Epidermal melanocyte (primary cell): ENCODE results near the gene ABCB7.
"Not testable (repeated sequence)": the region's sequence is repeated elsewhere in the genome, so short reads cannot be mapped to it uniquely, and the experiment has no call there.

ENCODE experiments used
- DNase-seq: peaks from one replicate; pipeline ENCODE4 v3.0.0; 2011; ENCODE audit warnings: low spot score; ENCODE audit not compliant: insufficient read length

The ABCB7 gene

GRCh38 chrX:75106772-75107171, 49.3 kb downstream of the ABCB7 start:
- no peak for DNase-seq

- DNase-seq = no peak
Measured at GRCh38 chrX:75096331-75096730, 59.8 kb downstream of the ABCB7 start.

GRCh38 chrX:75086731-75087195, 69.3 kb downstream of the ABCB7 start:
- DNase-seq = no peak

GRCh38 chrX:75084757-75085156, 71.3 kb downstream of the ABCB7 start:
- DNase-seq = no peak

- no peak for DNase-seq
Measured at GRCh38 chrX:75076429-75076828, 79.7 kb downstream of the ABCB7 start.

DNA sequence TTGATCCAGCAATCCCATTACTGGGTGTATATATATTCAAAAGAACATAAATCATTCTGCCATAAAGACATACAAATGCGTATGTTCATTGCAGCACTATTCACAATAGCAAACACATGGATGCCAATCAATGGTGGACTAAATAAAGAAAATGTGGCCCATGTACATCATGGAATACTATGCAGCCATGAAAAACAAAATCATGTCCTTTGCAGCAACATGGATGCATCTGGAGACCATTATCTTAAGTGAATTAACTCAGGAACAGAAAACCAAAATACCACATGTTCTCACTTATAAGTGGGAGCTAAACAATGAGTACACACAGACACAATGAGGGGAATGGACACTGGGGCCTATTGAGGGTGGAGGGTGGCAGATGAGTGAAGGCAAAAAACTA, 81.6 kb downstream of the ABCB7 start:
- DNase-seq = no peak

GRCh38 chrX:75071334-75071733, 84.7 kb downstream of the ABCB7 start:
- no peak for DNase-seq

- DNase-seq = no peak
Measured at GRCh38 chrX:75067931-75068330, 88.2 kb downstream of the ABCB7 start.

DNA sequence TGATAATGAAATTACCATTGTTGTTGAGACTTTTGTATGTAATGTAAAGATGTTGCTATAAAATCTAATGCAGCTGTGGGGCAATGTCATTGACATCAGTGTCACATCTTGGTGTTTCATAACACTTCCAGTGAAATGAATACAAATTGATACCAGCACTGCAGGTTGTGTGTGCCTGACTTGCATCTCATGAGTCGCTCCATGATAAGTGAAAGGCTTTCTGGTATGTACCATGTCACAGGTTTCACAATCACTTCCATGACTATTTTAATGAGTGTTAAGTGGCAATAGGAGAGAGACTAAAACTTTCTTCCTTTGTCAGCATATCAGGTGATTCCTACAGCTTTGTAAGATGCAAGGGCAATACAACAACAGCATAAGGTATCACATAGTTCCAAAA, 94.4 kb downstream of the ABCB7 start:
- no peak for DNase-seq

- no peak for DNase-seq
Measured at GRCh38 chrX:75051047-75051446, 105.0 kb downstream of the ABCB7 start.

DNA sequence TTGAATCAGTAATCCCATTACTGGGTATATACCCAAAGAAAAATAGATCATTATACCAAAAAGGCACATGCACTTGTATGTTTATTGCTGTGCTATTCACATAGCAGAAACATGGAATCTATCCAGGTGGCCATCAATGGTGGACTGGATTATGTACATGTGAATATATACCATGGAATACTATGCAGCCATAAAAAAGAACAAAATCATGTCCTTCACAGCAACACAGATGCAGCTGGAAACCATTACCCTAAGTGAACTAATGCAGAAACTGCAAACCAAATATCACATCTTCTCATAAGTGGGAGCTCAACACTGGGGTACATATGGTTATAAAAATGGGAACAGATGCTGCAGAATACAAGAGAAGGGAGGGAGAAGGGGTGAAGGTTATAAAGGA, 110.7 kb downstream of the ABCB7 start:
- no peak for DNase-seq

GRCh38 chrX:75044142-75044541, 111.9 kb downstream of the ABCB7 start:
- not testable (repeated sequence) for DNase-seq

DNA sequence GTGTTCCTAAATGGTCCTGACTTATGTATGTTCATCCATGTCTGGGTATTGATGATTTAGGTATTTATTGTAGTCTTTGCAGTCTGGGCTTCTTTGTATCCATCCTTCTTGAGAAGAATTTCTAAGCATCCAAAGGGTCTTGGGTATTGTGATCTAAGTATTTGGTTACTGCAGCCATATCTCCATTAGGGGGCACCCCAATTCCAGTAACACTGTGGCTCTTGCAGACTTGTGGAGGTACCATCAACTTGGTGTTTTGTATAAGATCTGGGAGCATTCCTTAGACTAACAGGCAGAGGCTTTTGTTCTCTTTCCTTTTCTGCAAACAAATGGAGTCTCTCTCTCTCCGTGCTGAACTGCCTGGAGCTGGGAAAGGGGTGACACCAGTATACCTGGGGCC, 117.2 kb downstream of the ABCB7 start:
- DNase-seq = no peak
